Thyroid gland (tissue), 4 donors: ENCODE data around the gene TBC1D16.

Experiments used
- POLR2A ChIP-seq, 2 donors: fragments of 450-650 bp; IDR thresholded peaks; one replicate each; pipeline ENCODE4 v1.6.1; 2017; ENCODE audit warnings: antibody characterized with exemption in 2 of 2, mild to moderate bottlenecking in 2 of 2, moderate library complexity in 1 of 2
- TF ChIP-seq, protein P1 (sequence below), 6 experiments: fragments of 200-600 bp in 3 of 6; fragments of 450-650 bp in 3 of 6; sonication (generic) in 3 of 6; IDR thresholded peaks; one replicate each; pipeline ENCODE4 v1.5.1; 2016 to 2019; ENCODE audit warnings: antibody characterized with exemption in 6 of 6, mild to moderate bottlenecking in 2 of 6, inconsistent platforms in 1 of 6, moderate library complexity in 1 of 6

DNA sequence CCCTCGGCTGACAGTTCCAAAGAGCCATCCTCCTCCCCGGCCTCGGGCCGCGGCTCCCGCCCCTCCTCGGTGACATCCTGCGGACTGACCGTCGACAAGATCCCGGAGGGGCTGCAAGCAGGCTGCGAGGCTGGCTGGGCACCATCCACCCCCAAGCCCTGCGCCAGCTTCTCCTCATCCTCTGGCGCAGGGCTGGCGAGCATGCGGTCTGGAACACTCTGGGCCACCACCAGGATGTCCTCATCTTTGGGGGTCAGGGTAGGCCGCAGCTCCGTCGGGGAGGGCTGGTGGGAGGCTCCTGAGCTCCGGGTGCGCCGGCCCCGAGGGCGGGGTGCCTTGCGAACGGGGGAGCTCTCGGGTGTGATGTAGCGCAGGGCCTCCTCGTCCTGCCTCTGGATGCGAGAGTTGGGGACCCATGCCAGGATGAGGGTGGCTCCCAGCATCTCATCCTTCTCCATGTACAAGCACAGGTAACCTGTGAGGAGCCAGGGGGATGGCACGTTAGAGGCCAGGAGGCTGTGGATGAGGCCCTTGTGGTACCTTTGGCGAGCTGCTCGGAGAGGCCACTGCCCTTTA is 25.3 kb downstream of the TBC1D16 start:
- TF ChIP-seq, protein P1, sequence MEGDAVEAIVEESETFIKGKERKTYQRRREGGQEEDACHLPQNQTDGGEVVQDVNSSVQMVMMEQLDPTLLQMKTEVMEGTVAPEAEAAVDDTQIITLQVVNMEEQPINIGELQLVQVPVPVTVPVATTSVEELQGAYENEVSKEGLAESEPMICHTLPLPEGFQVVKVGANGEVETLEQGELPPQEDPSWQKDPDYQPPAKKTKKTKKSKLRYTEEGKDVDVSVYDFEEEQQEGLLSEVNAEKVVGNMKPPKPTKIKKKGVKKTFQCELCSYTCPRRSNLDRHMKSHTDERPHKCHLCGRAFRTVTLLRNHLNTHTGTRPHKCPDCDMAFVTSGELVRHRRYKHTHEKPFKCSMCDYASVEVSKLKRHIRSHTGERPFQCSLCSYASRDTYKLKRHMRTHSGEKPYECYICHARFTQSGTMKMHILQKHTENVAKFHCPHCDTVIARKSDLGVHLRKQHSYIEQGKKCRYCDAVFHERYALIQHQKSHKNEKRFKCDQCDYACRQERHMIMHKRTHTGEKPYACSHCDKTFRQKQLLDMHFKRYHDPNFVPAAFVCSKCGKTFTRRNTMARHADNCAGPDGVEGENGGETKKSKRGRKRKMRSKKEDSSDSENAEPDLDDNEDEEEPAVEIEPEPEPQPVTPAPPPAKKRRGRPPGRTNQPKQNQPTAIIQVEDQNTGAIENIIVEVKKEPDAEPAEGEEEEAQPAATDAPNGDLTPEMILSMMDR (IDR thresholded peaks at IDR 0.05) = no peak
- TF ChIP-seq POLR2A (IDR thresholded peaks at IDR 0.05) = no peak
